Pons (tissue), 1 donor: Measurements from ENCODE around the gene AIRE.
"Not testable (repeated sequence)": the region's sequence is repeated elsewhere in the genome, so short reads cannot be mapped to it uniquely, and the experiment has no call there.

Experiments
- DNase-seq: peaks from one replicate; pipeline ENCODE4 v3.0.0-alpha.2; 2016; ENCODE audit warnings: low spot score

Gene AIRE

DNA sequence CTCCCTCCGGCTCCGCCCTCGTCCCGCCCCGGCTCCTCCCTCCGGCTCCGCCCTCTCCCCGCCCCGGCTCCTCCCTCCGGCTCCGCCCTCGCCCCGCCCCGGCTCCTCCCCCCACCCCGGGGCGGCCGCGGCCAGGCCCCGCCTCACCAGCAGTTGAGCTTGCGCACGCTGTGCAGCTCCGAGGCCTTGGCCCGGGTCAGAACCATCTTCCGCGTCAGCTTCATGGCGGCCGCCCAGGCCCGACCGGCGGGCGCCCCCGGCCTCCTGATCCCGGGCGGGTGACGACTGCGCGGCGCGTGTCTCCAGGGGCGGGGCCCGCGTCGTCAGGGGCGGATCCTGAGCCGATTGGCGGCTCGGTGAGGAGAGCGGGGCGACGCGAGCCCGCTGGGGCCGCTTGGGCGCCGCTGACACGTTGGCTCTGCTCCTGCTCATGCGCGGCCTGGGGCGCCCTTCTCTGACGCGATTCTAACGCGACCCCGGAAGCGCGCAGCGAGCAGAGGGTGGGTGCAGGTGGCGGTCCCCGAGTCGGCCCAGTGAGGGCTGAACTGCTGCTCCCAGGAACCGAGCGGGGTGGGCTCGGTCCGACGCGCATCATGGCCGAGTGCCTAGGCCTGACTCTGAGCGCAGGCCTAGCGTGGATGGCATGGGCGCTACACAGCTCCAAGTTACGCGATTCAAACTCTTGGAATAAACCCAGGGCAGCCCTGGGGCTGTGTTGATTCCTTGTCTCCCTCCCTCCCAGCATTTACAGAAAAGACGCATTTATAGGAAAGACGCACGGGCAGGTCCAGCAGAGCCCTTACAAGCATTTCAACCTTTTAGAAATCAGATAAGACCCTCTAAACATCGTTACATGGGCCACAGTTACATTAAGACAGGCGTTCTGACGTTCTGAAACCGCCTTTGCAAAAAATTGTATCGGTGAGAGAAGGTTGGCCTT, 53.6 kb downstream of the AIRE start, which contains the start of gene CFAP410:
Gene CFAP410, minus strand, starts transcription at position 420 of the 940 bp plus-strand sequence. Its CDS starts 196 bp downstream, at position 224.
- DNase-seq = peak; percentile 93

DNA sequence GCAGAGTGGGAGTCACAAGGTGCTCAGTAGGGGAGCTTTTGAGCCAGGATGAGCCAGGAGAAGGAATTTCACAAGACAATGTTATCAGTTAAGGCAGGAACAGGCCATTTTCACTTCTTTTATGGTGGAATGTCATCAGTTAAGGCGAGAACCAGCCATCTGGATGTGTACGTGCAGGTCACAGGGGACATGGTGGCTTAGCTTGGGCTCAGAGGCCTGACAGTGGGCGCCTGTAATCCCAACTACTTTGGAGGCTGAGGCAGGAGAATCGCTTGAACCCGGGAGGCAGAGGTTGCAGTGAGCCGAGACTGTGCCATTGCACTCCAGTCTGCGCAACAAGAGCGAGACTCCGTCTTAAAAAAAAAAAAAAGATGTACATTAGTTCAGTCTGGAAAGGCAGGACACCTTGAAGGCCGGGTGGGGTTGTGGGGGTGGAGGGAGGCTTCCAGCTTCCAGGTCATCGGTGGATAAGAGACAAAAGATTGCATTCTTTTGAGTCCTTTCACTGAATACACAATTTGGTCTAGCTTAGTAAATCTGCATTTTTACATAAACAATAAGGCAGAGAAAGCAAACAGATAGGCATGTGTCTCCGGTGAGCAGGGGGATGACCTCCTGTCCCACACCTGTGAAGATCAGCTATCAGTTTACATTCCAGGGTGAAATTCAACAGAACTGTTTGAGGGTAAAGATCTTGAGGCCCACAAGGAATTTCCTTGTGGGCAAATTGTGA, 56.2 kb downstream of the AIRE start:
- DNase-seq = not testable (repeated sequence)

DNA sequence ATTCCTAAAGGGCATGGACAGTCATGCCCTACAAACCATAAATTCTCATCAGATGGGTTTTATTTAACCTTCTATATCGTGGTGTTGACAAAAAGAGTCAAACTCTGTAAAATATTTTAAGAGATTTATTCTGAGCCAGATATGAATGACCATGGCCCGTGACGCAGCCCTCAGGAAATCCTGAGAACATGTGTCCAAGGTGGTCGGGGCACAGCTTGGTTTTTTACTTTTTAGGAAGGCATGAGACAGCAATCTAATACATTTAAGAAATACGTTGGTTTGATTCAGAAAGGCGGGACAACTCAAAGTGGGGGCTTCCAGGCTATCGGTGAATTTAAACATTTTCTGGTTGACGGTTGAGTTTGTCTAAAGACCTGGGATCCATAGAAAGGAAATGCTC, 57.3 kb downstream of the AIRE start:
- DNase-seq = not testable (repeated sequence)

DNA sequence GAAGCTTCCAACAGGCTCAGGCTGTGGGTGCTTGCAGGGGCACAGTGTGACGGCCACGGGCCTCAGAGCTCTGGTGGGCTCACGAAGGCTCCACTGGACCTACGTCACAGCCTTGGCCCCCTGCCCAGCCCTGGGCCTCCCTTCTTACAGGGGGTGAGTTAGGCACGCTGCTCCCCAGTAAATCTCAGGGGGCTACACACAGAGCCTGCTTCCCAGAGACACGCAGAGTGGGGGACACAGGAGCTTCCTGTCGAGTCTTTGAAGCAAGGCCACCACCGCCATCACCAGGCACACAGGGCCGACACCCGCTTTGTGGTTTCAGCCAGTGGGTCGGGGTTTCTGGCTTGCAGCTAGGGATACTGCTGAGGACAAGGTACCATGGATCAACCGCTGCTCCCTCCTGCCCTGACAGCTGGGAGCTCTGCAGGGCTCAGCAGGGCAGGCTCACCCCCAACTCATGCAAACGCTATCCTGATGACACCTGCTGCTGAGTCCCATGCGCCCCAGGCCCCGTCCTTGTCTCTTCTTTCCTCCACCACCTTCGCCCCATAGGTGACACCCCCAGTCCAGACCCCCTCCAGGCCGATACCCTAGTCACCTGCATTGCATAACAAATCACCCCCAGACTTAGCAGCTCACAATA, 59.0 kb downstream of the AIRE start:
- no peak for DNase-seq

DNA sequence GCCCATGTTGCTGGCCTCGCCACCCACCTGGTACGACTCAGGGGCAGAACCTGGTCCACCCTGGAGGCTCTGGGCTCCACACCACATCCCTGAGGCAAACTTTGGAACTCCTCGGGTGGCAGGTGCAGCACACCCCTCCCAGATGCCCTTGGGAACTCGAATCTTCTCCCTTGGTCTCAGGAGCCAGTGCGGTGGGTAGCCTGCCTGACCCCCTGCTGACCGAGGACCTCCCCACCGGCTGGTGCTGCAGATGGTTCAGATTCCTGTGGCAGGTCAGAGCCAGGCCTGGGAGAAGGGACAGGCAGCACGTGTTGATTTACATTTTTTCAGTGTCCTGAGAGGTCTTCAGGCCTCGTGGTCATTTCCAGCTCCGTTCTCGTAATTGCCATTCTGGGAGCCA, 59.8 kb downstream of the AIRE start:
- DNase-seq = no peak

DNA sequence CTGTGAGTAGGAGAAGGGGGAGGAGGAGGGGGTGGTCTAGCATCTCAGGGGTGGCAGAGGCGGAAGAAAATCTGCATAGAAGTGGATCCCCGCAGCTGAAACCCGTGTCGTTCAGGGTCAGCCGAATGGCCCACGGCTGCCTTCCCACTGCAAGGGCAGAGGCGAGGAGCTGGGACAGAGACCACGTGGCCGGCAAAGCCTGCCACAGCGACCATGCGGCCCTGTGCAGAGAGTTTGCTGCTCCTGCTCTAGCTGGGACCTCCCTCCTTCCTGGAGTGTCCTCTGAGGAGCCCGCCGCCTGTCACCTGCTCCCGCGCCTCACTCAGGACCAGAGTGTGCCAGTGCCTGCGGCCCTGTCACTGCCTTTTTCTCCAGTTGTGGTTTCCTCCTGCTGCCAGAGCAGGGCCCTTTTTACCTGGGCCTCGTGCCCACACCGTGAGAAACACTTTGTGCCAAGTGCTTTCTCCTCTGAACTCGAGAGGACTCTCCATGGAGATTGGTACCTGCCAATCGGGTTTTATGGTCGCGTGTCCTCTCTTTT, 62.3 kb downstream of the AIRE start:
- DNase-seq = no peak
